Measurements from ENCODE around the gene ACRV1.

The ACRV1 gene

DNA sequence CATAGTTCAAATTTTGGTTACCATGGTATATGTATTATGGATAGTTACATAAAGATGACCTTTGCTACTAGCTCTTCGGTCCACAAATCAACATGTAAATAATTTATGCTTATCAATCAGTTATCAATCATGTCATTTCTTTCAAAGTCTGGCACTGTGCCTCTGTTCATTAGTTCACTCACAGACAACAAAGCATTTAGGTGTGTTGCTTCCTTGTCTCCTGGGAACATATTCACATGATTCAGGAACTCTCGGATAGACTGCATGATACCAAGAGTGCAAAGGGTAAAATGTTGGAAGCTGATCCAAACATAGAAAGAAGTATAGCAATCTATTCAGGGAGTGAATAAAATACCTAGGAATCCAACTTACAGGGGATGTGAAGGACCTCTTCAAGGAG lies 14.3 kb upstream of the ACRV1 start:
- TF ChIP-seq, protein P1, sequence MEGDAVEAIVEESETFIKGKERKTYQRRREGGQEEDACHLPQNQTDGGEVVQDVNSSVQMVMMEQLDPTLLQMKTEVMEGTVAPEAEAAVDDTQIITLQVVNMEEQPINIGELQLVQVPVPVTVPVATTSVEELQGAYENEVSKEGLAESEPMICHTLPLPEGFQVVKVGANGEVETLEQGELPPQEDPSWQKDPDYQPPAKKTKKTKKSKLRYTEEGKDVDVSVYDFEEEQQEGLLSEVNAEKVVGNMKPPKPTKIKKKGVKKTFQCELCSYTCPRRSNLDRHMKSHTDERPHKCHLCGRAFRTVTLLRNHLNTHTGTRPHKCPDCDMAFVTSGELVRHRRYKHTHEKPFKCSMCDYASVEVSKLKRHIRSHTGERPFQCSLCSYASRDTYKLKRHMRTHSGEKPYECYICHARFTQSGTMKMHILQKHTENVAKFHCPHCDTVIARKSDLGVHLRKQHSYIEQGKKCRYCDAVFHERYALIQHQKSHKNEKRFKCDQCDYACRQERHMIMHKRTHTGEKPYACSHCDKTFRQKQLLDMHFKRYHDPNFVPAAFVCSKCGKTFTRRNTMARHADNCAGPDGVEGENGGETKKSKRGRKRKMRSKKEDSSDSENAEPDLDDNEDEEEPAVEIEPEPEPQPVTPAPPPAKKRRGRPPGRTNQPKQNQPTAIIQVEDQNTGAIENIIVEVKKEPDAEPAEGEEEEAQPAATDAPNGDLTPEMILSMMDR (IDR thresholded peaks at IDR 0.05; ENCODE audit: low read depth, low read length): no peak
- no peak overlapping the region for H3K4me3 ChIP-seq (ENCODE audit: low read depth, low read length)

DNA sequence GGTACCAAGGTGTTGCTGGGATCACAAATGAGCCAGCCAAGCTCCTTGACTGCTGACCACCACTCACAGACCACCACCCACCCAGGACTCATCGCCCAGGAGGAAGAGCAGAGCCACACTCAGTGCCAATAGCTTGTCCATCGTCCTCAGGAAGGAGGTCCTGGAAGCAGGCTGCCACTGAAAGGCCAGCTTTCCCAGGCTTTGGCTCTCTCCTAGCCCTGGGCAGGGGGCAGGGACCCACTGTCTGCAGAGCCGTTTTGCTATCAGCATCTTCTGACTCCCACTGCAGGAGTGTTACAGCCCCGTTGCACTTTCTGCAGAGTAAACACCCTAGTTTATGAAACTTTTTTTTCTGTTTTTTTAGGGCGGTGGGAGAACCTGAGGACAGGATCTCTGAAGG lies 12.2 kb upstream of the ACRV1 start:
- TF ChIP-seq, protein P1 (IDR thresholded peaks at IDR 0.05; ENCODE audit: low read depth, low read length): no peak
- no peak overlapping the region for H3K4me3 ChIP-seq (ENCODE audit: low read depth, low read length)

- TF ChIP-seq, protein P1 (IDR thresholded peaks at IDR 0.05; ENCODE audit: low read depth, low read length): no peak
- no peak overlapping the region for H3K4me3 ChIP-seq (ENCODE audit: low read depth, low read length)
These were observed 9.4 kb upstream of the ACRV1 start for GRCh38 chr11:125690006-125690405.

DNA sequence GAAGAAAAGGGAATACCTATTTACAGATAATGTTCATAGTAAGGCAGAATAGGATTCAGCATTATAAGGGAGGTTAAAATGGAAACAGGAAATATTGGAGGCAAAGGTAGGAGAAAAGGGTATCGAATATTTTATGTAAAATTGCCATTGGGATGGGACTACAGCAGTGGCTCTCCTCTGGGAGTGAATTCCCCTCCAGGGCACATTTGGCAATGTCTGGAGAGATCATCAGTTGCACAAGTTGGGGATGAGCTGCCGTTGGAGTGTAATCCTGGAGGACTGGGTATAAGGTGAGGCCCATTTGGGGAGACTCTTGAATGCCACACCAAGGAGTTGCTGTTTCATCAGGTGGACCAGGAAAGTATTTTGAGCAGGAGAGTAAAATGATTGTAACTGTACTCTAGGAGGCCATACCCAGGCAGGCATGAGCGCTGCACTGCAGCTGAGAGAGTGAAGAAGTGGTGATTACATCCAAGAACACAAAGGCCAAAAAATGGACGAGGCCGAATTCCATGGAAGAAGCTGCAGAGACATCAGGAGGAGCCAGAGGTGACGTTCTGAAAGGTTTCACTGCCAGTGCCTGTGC lies 8.7 kb upstream of the ACRV1 start:
- no peak overlapping the region for H3K4me3 ChIP-seq (ENCODE audit: low read depth, low read length)
- TF ChIP-seq, protein P1 (IDR thresholded peaks at IDR 0.05; ENCODE audit: low read depth, low read length): no peak

DNA sequence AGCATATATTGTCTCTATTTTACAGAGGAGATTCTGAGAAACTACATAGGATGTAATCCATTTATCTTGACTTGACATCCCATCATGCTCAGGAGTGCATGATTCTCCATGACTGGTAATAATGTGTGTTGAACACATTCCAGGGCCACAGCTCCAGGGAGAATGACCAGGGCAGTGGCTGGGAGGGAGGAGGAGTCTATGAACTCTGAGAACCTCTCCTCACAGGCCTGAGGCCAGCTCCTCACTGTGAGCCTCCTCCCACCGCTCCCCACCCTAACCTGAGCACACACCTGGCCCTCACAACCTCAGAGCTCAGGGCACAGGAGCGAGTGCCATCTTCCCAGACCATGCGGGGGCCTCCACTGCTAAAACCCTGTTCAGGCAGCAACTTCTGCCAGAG lies 8.0 kb upstream of the ACRV1 start:
- TF ChIP-seq, protein P1 (IDR thresholded peaks at IDR 0.05; ENCODE audit: low read depth, low read length): no peak
- no peak overlapping the region for H3K4me3 ChIP-seq (ENCODE audit: low read depth, low read length)

DNA sequence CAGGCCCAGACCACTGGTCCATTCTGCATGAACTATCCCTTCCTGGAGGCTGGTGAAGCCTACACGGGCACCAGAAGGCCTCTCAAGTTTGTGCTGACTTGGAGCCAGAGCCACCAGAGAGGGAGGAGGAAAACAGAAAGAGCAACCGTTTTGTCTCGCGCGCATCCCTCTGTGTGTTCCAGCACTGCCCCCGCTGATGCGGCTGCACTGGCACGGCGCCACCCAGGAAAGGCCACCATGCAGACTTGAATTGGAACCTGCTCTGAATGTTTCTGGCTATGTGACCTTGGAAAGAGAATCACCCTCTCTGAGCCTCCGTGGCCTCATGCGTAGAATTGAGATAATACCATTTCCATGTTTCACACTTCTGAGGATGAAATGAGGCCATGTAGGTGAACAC lies 7.4 kb upstream of the ACRV1 start:
- H3K4me3 ChIP-seq (ENCODE audit: low read depth, low read length): no peak overlapping the region
- TF ChIP-seq, protein P1 (IDR thresholded peaks at IDR 0.05; ENCODE audit: low read depth, low read length): no peak

GRCh38 chr11:125685228-125685627 lies 4.6 kb upstream of the ACRV1 start:
- TF ChIP-seq, protein P1 (IDR thresholded peaks at IDR 0.05; ENCODE audit: low read depth, low read length): no peak
- no peak overlapping the region for H3K4me3 ChIP-seq (ENCODE audit: low read depth, low read length)

Data from WI38 (cell line).